Ovary (tissue), 3 donors: ENCODE measurements around the gene MAFB.

Experiments used
- CTCF ChIP-seq, 3 donors: fragments of 450-650 bp in 2 of 3; fragments of 200-600 bp in 1 of 3; IDR thresholded peaks; one replicate each; pipeline versions ENCODE4 v1.5.1 to v1.8.0; 2016 to 2022; ENCODE audit warnings: antibody characterized with exemption in 3 of 3, mild to moderate bottlenecking in 1 of 3
- POLR2A ChIP-seq: fragments of 450-650 bp; IDR thresholded peaks from one replicate; pipeline ENCODE4 v1.6.1; 2017; ENCODE audit warnings: antibody characterized with exemption, mild to moderate bottlenecking, moderate library complexity
- donor health status: DM: no; HTN: no; CAD: no.

GRCh38 chr20:40658509-40658908, 30.5 kb downstream of the MAFB start:
- no peak for TF ChIP-seq POLR2A
- no peak for TF ChIP-seq CTCF (IDR thresholded peaks at IDR 0.05)
